ENCODE data around the gene POLE. TPM values are rescaled to one million over a fixed set of nuclear protein-coding genes. Genes with fewer than 3 reads are reported as not detected.

POLE gene
- total and polyA plus RNA-seq, 9 of the 15 experiments (the other 6 are each of a cell fraction or from before 2014, with no cell fraction given), result 2.4 to 154 (median 49.6) TPM

DNA sequence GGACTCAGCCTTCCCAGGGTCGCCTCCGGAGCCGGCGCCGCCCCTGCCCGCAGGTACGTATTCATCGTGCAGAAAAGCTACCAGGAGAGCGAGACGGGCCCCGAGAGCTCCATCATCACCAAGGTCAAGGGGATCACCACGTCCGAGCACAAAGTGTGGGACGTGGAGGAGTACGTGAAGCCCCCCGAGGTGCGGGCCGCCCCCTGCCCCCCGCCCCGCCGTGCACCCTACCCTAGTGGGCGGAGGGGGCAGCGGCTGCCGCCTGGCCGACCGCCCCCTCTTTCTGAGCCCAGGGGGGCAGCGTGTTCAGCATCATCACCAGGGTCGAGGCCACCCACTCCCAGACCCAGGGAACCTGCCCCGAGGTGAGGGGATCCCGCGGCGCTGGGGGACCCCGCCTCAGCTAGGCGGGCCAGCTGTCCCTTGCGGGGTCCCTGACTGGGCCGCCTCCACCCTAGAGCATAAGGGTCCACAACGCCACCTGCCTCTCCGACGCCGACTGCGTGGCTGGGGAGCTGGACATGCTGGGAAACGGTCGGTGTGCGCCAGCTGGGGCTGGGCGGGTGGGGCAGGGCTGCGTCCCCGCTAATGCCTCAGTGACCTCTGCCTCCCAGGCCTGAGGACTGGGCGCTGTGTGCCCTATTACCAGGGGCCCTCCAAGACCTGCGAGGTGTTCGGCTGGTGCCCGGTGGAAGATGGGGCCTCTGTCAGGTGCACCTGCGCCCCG lies 67.6 kb downstream of the POLE start (continued):
- TF ChIP-seq ZBTB9 (CRISPR knock-in tag; IDR thresholded peaks at IDR 0.05), result no peak
- TF ChIP-seq PRMT5 (CRISPR knock-in tag; IDR thresholded peaks at IDR 0.05), result no peak
- TF ChIP-seq ZNF282 (CRISPR knock-in tag; IDR thresholded peaks at IDR 0.05), result no peak
- no peak for TF ChIP-seq NR2F6 (CRISPR knock-in tag; IDR thresholded peaks at IDR 0.05)

GRCh38 chr12:132619071-132619385 lies 68.1 kb downstream of the POLE start:
- Histone ChIP-seq H3K36me3 (ENCODE audit: control insufficient read depth, insufficient read depth, low read length) (peaks cover 13% of the 10 kb centered on the region; the same call in 1 of the 3 replicates), H3K4me2 (ENCODE audit: insufficient read depth, low read length) (no peak overlapping the region), H3K9ac (ENCODE audit: insufficient read depth in 1 of 2, low read depth in 2 of 2, low read length in 2 of 2) (no peak overlapping the region), H2AFZ (ENCODE audit: low read depth, low read length) (no peak overlapping the region), H3K9me3 (replicated peaks; ENCODE audit: control insufficient read depth, insufficient read depth, low read depth, low read length) (peaks cover 10% of the 10 kb centered on the region), H3K79me2 (ENCODE audit: control insufficient read depth, insufficient read depth, low read length) (no peaks in the 10 kb centered on the region), H3K4me3 (no peak overlapping the region), H3K27ac (ENCODE audit: extremely low read depth, low read depth, low read length) (no peak overlapping the region), H3K27me3 (ENCODE audit: control insufficient read depth in 2 of 2, insufficient read depth in 2 of 2, low read length in 2 of 2) (no peaks in the 10 kb centered on the region; a peak in 1 of 5 replicates), H3K4me1 (replicated peaks in 1 of 2; ENCODE audit: control insufficient read depth in 2 of 2, insufficient read depth in 2 of 2, low read length in 2 of 2) (peaks cover 12 to 42% of the 10 kb centered on the region in 2 experiments; a peak in 4 of 5 replicates), H4K20me1 (replicated peaks; ENCODE audit: control insufficient read depth, insufficient read depth, low read length) (0 out of 2 replicates have a peak, but pooled peaks cover 3% of the 10 kb centered on the region), H3K9me1 (ENCODE audit: control insufficient read depth, insufficient read depth, low read length) (no peaks in the 10 kb centered on the region)
- DNase-seq (ENCODE audit: extremely low read depth in 1 of 4, low spot score in 3 of 4) (no peak), FAIRE-seq (no peak), ATAC-seq (no peak)
- in situ Hi-C loops (cut with MboI), result no loop called here
- no TSS peak for BruUV-seq (replicated peaks)
- ChIA-PET CTCF (ENCODE audit: low intra/inter-chr PET ratio) (no interaction called here), POLR2A (no interaction called here)
- intact Hi-C loops (cut with micrococcal nuclease), result no loop called here
- no CpG with 5 or more reads among the region's 28 CpGs for WGBS (ENCODE audit: insufficient coverage, low coverage, missing lambda C conversion rate)
- TF ChIP-seq PTBP1 (IDR thresholded peaks at IDR 0.05; ENCODE audit: low read depth, low read length), result no peak
- TF ChIP-seq ZNF583 (CRISPR knock-in tag; IDR thresholded peaks at IDR 0.05), result no peak
- no peak for TF ChIP-seq NR1H2 (CRISPR knock-in tag; IDR thresholded peaks at IDR 0.05)
- TF ChIP-seq, protein P1, sequence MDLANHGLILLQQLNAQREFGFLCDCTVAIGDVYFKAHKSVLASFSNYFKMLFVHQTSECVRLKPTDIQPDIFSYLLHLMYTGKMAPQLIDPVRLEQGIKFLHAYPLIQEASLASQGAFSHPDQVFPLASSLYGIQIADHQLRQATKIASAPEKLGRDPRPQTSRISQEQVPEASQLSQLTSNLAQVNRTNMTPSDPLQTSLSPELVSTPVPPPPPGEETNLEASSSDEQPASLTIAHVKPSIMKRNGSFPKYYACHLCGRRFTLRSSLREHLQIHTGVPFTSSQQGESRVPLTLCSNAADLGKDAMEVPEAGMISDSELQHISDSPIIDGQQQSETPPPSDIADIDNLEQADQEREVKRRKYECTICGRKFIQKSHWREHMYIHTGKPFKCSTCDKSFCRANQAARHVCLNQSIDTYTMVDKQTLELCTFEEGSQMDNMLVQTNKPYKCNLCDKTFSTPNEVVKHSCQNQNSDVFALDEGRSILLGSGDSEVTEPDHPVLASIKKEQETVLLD (IDR thresholded peaks at IDR 0.05), result no peak
- TF ChIP-seq RHOXF2B (CRISPR knock-in tag; conservative IDR thresholded peaks at IDR 0.05), result no peak
- TF ChIP-seq STAG1 (CRISPR knock-in tag; IDR thresholded peaks at IDR 0.05; ENCODE audit: borderline replicate concordance), result no peak
- TF ChIP-seq MCM2 (IDR thresholded peaks at IDR 0.05; ENCODE audit: low read depth), result no peak
- TF ChIP-seq ZNF668 (CRISPR knock-in tag; IDR thresholded peaks at IDR 0.05), result no peak
- no peak for TF ChIP-seq GATA2 (CRISPR knock-in tag; IDR thresholded peaks at IDR 0.05)
- no peak for TF ChIP-seq BMI1 (IDR thresholded peaks at IDR 0.05; ENCODE audit: low read length)
- no peak for TF ChIP-seq ZNF121 (CRISPR knock-in tag; conservative IDR thresholded peaks at IDR 0.05)
- no peak for TF ChIP-seq HMG20A (CRISPR knock-in tag; conservative IDR thresholded peaks at IDR 0.05)
- TF ChIP-seq SP2 (IDR thresholded peaks at IDR 0.05; ENCODE audit: extremely low read depth, low read depth, low read length, poor library complexity, severe bottlenecking), result no peak
- no peak for TF ChIP-seq RBFOX2 (IDR thresholded peaks at IDR 0.05; ENCODE audit: low read depth, low read length)
- no peak for TF ChIP-seq YY1 (IDR thresholded peaks at IDR 0.05; ENCODE audit: borderline replicate concordance in 1 of 3, control insufficient read depth in 1 of 3, extremely low read depth in 1 of 3, insufficient read depth in 3 of 3, insufficient read length in 1 of 3, insufficient replicate concordance in 2 of 3, low read depth in 1 of 3, low read length in 2 of 3)
- no peak for TF ChIP-seq KLF6 (CRISPR knock-in tag; IDR thresholded peaks at IDR 0.05; ENCODE audit: borderline replicate concordance)
